Ovary (tissue), 3 donors: Measurements from ENCODE around the gene NKX6-1.

Experiments used
- CTCF ChIP-seq, 3 donors: fragments of 450-650 bp in 2 of 3; fragments of 200-600 bp in 1 of 3; IDR thresholded peaks; one replicate each; pipeline versions ENCODE4 v1.5.1 to v1.8.0; 2016 to 2022; ENCODE audit warnings: antibody characterized with exemption in 3 of 3, mild to moderate bottlenecking in 1 of 3
- POLR2A ChIP-seq: fragments of 450-650 bp; IDR thresholded peaks from one replicate; pipeline ENCODE4 v1.6.1; 2017; ENCODE audit warnings: antibody characterized with exemption, mild to moderate bottlenecking, moderate library complexity
- donor health status: DM: no; HTN: no; CAD: no.

GRCh38 chr4:84512277-84512676 is 13.2 kb upstream of the NKX6-1 start:
- TF ChIP-seq CTCF (IDR thresholded peaks at IDR 0.05) (no peak), POLR2A (no peak)
